Astrocyte of the cerebellum (primary cell): Measurements from ENCODE around the gene RCOR1.
A peak's percentile ranks its signal among the peaks of the same experiment; 100 is the strongest.
"Not testable (repeated sequence)": the region's sequence is repeated elsewhere in the genome, so short reads cannot be mapped to it uniquely, and the experiment has no call there.

ENCODE experiments used
- DNase-seq: peaks from one replicate; pipeline ENCODE4 v3.0.0-alpha.2; 2011; ENCODE audit warnings: low read depth
- H3K4me3 ChIP-seq: 2 replicates; pipeline ENCODE4 v1.5.1; 2011; ENCODE audit warnings: mild to moderate bottlenecking, low read depth, low read length, moderate library complexity
- CTCF ChIP-seq: IDR thresholded peaks from 2 replicates; pipeline ENCODE4 v1.5.1; 2012; ENCODE audit warnings: low read length, low read depth, moderate library complexity, mild to moderate bottlenecking; ENCODE audit errors: missing control alignments
- in situ Hi-C: cut with HindIII; loops from 2 replicates; pipeline ENCODE4 v1.10.0; 2017; ENCODE audit warnings: low sequenced_read_pairs

The RCOR1 gene

GRCh38 chr14:102616318-102616717, 23.9 kb downstream of the RCOR1 start:
- in situ Hi-C loops = no loop called here

GRCh38 chr14:102616799-102617198, 24.4 kb downstream of the RCOR1 start:
- in situ Hi-C loops = no loop called here
- no peak overlapping the region for H3K4me3 ChIP-seq
- no peak for DNase-seq
- no peak for TF ChIP-seq CTCF

More at GRCh38 chr14:102616318-102616717, 23.9 kb downstream of the RCOR1 start:
- no peak overlapping the region for H3K4me3 ChIP-seq
- TF ChIP-seq CTCF = no peak
- DNase-seq = no peak

- DNase-seq, H3K4me3 ChIP-seq, in situ Hi-C loops: not testable (repeated sequence)
Observed at GRCh38 chr14:102619012-102619411, 26.6 kb downstream of the RCOR1 start.

GRCh38 chr14:102620413-102620812, 28.0 kb downstream of the RCOR1 start:
- H3K4me3 ChIP-seq = no peak overlapping the region
- in situ Hi-C loops = no loop called here
- no peak for TF ChIP-seq CTCF
- peak; percentile 40 for DNase-seq

- no peak overlapping the region for H3K4me3 ChIP-seq
- TF ChIP-seq CTCF = no peak
- in situ Hi-C loops = no loop called here
- DNase-seq = no peak
Observed at GRCh38 chr14:102622262-102622885, 29.9 kb downstream of the RCOR1 start.

GRCh38 chr14:102624666-102625065, 32.2 kb downstream of the RCOR1 start:
- TF ChIP-seq CTCF = no peak
- in situ Hi-C loops = no loop called here
- no peak overlapping the region for H3K4me3 ChIP-seq
- DNase-seq = no peak

GRCh38 chr14:102625564-102626296, 33.3 kb downstream of the RCOR1 start:
- TF ChIP-seq CTCF = no peak
- in situ Hi-C loops = no loop called here
- DNase-seq = no peak

More at GRCh38 chr14:102625564-102626296, 33.3 kb downstream of the RCOR1 start:
- H3K4me3 ChIP-seq = no peak overlapping the region
